ENCODE data around the gene PDZD4.

Gene PDZD4

DNA sequence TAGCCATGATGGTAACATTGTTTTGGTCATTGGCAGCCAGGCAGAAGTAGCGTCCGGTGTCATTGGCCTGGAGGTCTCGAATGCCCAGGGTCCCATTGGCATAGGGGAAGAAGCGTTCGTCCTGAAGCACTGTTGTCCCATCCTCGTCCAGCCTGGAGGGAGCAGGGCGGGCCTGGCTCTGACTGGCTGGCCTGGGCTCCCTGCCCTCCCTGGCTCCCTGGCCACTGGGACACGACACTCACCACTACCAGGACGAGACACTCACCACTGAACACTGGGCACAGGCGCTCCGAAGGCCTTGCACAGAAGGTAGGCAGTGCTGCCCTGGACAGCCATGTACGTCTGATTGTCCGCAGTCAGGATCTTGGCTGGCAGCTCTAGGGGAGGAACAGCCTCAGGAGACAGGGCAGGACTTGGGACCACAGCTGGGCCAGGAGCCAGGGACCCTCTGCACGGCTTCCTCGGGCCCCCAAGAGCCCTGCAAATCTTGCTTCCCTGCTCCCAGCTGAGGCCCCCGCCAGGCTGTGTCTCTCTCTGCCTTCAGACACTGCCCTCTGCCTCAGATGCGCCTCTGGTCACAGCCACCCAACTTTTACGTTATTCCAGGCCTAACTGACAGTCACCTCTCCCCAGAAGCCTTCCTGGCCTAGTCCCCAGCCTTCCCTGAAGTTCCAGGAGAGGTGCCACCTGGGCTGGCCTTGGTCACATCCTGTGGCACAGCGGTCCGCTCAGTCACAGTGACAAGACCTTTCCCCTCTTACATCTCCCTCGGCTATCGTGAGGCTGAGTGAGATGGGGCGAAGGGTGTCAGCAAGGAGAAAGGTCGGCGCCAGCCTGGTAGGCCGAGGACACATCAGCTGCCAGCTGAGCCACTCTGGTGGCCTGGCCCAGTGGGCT is 38.5 kb upstream of the PDZD4 start:
- H3K4me3 ChIP-seq (ENCODE audit: low read length), result no peak overlapping the region
- DNase-seq (ENCODE audit: low read depth, low spot score), result no peak

DNA sequence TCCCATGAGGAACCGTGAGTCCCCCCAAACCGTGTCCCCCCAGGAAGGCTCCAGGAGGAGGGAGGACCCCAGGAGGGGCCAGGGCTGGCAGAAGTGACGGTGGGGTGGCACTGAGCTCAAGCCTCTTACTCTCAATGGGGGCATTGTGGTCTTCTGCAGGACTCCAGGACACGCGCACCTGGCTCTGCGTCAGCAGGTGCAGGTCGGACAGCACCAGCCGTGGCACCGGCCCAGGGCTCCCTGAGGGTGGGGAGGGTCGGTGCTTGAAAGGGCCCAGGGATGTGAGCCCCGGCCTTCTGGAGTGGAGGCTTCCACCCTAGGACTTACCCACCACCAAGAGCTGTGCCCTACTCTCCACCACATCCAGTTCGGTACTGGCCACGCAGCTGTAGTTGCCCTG is 37.3 kb upstream of the PDZD4 start:
- no peak for DNase-seq (ENCODE audit: low read depth, low spot score)
- H3K4me3 ChIP-seq (ENCODE audit: low read length), result no peak overlapping the region

DNA sequence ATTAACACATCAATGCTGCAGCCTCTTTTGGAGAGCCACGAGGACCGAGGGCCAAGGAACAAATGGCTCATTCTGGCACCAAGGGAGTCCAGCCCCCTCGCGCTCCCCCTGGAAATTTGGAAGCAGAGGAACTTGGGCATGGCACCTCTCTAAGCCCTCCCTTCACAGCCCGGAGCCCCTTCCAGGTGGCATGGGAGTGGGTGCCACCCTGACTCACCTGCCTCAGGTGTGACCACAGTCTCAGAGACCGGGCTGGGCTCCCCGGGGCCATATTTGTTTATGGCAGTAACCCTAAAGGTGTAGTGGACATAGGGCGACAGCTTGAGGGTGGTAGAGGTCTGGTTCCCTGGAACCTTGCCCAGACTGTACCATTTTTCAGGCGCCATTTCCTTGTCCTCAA is 36.8 kb upstream of the PDZD4 start:
- no peak for DNase-seq (ENCODE audit: low read depth, low spot score)
- no peak overlapping the region for H3K4me3 ChIP-seq (ENCODE audit: low read length)

DNA sequence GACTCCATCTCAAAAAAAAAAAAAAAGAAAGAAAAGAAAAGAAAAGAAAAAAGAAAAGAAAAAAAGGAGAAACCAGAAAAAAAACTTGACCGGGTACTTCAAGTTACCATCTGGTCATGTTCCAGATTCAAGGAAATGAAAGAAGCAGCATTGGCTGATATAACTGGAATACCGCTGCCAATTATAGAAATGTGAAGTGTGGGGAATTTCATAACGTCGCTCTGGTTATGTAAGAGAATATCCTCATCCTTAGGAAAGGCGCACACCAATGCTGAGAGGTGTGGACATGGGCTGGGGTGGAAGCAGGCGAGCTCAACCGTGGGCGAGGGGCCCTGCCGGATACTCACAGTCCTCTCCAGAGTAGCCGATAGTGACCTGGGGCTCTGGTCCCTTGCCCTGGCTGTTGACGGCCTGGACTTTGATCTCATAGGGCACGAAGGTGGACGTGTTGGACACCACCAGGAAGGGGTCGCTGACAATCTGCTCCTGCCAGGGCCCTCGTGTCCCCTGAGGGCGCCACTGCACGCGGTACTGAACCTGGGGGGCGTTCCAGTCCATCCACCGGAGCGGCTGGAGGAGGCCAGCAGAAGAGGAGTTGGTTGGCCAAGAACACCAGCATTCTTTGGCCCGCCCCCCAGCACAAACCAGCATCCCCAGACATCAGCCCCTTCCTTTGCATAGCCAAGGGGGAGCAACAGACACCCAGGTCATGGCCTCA is 36.1 kb upstream of the PDZD4 start:
- DNase-seq (ENCODE audit: low read depth, low spot score), result no peak
- no peak overlapping the region for H3K4me3 ChIP-seq (ENCODE audit: low read length)

GRCh38 chrX:153865685-153866084 is 35.3 kb upstream of the PDZD4 start:
- H3K4me3 ChIP-seq (ENCODE audit: low read length), result no peak overlapping the region
- no peak for DNase-seq (ENCODE audit: low read depth, low spot score)

- no peak for DNase-seq (ENCODE audit: low read depth, low spot score)
- no peak overlapping the region for H3K4me3 ChIP-seq (ENCODE audit: low read length)
Observed at GRCh38 chrX:153865321-153865580, 34.9 kb upstream of the PDZD4 start.

GRCh38 chrX:153864561-153865320 is 34.4 kb upstream of the PDZD4 start:
- no peak for DNase-seq (ENCODE audit: low read depth, low spot score)
- H3K4me3 ChIP-seq (ENCODE audit: low read length), result no peak overlapping the region

DNA sequence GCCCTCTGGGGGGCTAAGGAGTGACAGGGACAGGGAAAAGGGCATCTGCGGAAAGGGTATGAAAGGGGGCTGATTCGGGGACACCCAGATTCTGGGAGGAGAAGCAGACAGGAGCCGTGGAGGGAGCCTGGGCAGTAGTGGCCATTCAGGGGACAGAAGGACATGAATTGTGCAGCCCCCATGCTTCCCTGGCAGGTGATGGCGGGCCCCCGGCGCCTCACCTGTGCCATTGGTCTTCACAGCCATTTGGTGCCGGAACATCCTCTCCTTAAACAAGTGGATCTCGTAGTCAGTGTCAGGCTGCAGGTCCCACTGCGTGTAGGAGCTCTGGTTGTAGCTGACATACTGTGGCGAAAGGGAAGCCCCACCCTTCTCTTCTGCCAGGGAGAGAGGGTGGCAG is 33.8 kb upstream of the PDZD4 start:
- no peak overlapping the region for H3K4me3 ChIP-seq (ENCODE audit: low read length)
- no peak for DNase-seq (ENCODE audit: low read depth, low spot score)

GRCh38 chrX:153863251-153863991 is 33.1 kb upstream of the PDZD4 start:
- no peak for DNase-seq (ENCODE audit: low read depth, low spot score)
- no peak overlapping the region for H3K4me3 ChIP-seq (ENCODE audit: low read length)

- no peak overlapping the region for H3K4me3 ChIP-seq (ENCODE audit: low read length)
- DNase-seq (ENCODE audit: low read depth, low spot score), result no peak
Observed at GRCh38 chrX:153862369-153863250, 32.3 kb upstream of the PDZD4 start.

DNA sequence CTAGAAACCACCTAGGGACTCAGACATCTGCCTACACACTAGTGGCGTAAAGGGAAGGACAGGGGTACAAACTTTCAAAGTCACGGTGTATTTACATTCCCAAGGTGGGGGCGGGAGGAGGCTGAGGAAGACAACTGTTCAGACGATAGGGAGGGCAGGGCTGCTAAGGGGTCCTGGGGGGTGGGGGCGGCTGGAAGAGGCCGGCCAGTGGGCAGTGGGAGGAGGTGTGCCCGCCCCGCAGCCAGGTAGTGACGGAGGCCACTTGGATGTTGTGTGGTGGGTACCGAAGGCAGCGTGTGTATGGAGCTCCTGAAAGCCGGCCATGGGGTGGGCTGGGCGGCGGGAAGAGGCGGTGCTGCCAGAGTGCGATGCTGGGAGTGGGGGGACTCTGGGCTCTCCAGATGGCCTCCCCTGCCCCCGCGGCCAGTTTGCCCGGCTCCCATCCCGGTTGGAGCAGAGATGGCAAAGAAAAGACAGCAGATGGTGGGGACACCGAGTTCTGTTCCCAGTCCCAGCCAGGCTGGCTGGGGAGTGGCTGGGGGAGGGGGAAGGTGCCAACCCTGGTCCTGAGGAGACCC is 31.5 kb upstream of the PDZD4 start:
- no peak overlapping the region for H3K4me3 ChIP-seq (ENCODE audit: low read length)
- DNase-seq (ENCODE audit: low read depth, low spot score), result no peak

DNA sequence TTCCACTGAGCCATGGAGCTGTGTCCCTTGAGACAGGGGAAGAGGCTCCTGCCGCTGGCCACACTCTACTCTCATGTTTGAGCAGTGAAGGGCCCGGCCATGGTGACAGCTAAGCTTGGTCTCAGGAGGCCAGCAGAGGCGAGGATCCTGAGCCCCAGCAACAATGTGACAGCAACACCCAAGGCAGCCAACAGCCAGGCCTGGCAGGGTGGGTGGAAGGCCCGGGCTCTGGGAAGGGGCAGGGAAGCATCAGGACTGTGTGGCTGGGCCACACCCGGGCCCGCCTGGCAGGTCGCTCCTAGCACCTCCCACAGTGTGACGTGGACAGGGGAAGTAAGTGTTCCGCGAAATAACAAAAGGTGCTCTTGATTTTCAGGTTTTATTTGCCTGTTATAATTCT is 30.8 kb upstream of the PDZD4 start:
- DNase-seq (ENCODE audit: low read depth, low spot score), result no peak
- H3K4me3 ChIP-seq (ENCODE audit: low read length), result no peak overlapping the region

GRCh38 chrX:153857348-153857903 is 27.1 kb upstream of the PDZD4 start:
- no peak overlapping the region for H3K4me3 ChIP-seq (ENCODE audit: low read length)
- DNase-seq (ENCODE audit: low read depth, low spot score), result peak; percentile 10

DNA sequence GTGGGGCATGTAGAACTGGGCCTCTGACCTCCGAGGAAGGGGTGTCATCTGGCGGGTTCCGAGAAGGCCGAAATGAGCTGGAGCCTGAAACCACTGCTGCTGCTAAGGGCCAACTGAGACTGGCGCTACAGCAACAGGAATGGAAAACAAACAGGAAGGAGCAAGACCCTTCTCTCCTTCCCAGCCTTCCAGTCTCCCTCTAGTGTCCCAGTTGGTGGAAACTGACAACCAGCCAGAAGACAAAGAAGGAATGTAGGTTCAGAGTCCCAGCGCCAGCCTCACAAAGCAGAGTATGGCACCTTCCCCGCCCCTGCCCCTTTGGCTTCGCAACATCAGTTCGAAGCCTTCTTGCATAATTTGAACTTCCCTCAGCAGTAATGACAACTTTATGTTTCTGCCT is 24.4 kb upstream of the PDZD4 start:
- DNase-seq (ENCODE audit: low read depth, low spot score), result no peak
- H3K4me3 ChIP-seq (ENCODE audit: low read length), result no peak overlapping the region

GRCh38 chrX:153853902-153854267 is 23.5 kb upstream of the PDZD4 start:
- no peak for DNase-seq (ENCODE audit: low read depth, low spot score)
- H3K4me3 ChIP-seq (ENCODE audit: low read length), result no peak overlapping the region

GRCh38 chrX:153853180-153853901 is 23.0 kb upstream of the PDZD4 start:
- H3K4me3 ChIP-seq (ENCODE audit: low read length), result no peak overlapping the region

GRCh38 chrX:153851981-153852380 is 21.6 kb upstream of the PDZD4 start:
- DNase-seq (ENCODE audit: low read depth, low spot score), result no peak
- no peak overlapping the region for H3K4me3 ChIP-seq (ENCODE audit: low read length)

More at GRCh38 chrX:153853180-153853901, 23.0 kb upstream of the PDZD4 start:
- no peak for DNase-seq (ENCODE audit: low read depth, low spot score)
